Endothelial cell (in vitro differentiated cells): Measurements from ENCODE around the gene THNSL1. TPM values are rescaled to one million over a fixed set of nuclear protein-coding genes. Genes with fewer than 3 reads are reported as not detected.
"Not testable (repeated sequence)": the region's sequence is repeated elsewhere in the genome, so short reads cannot be mapped to it uniquely, and the experiment has no call there.

ENCODE experiments used
- DNase-seq: peaks from one replicate; pipeline ENCODE4 v3.0.0; 2021; ENCODE audit warnings: low spot score
- H3K27ac Mint-ChIP-seq: one replicate; pipeline ENCODE4 v1.8.0; 2021; ENCODE audit warnings: mixed read lengths, inconsistent platforms; ENCODE audit not compliant: unreplicated experiment
- H3K27me3 Mint-ChIP-seq: one replicate; pipeline ENCODE4 v1.8.0; 2021; ENCODE audit warnings: mild to moderate bottlenecking, moderate library complexity, mixed read lengths, inconsistent platforms; ENCODE audit not compliant: unreplicated experiment
- H3K36me3 Mint-ChIP-seq: one replicate; pipeline ENCODE4 v1.8.0; 2021; ENCODE audit warnings: mild to moderate bottlenecking, low read depth, mixed read lengths, inconsistent platforms; ENCODE audit not compliant: unreplicated experiment
- H3K4me1 Mint-ChIP-seq: one replicate; pipeline ENCODE4 v1.8.0; 2021; ENCODE audit warnings: mild to moderate bottlenecking, mixed read lengths, inconsistent platforms; ENCODE audit not compliant: unreplicated experiment
- H3K4me3 Mint-ChIP-seq: one replicate; pipeline ENCODE4 v1.8.0; 2021; ENCODE audit warnings: mild to moderate bottlenecking, mixed read lengths, inconsistent platforms; ENCODE audit not compliant: unreplicated experiment
- H3K9me3 Mint-ChIP-seq: one replicate; pipeline ENCODE4 v1.8.0; 2021; ENCODE audit warnings: mixed read lengths, inconsistent platforms; ENCODE audit not compliant: unreplicated experiment
- long read RNA-seq: library from polyadenylated mRNA; unstranded; transcript quantifications from one replicate; pipeline ENCODE4 v2.0.0, GENCODE V29; 2020; ENCODE audit not compliant: unreplicated experiment
- total RNA-seq: library from RNA; stranded (reverse); fragmentation: NEBNext Ultra II Directional; extraction: Animal tissue kit (Norgen Biotek cat#: 25700); gene quantifications from one replicate; pipeline ENCODE4 v1.2.1, GENCODE V29; 2021; ENCODE audit not compliant: unreplicated experiment
- TF ChIP-seq, protein P1 (sequence below): fragments of 200-600 bp; sonication (generic); IDR thresholded peaks from one replicate; pipeline ENCODE4 v1.5.0; 2021; ENCODE audit warnings: antibody characterized with exemption; ENCODE audit not compliant: unreplicated experiment

Gene THNSL1, protein sequence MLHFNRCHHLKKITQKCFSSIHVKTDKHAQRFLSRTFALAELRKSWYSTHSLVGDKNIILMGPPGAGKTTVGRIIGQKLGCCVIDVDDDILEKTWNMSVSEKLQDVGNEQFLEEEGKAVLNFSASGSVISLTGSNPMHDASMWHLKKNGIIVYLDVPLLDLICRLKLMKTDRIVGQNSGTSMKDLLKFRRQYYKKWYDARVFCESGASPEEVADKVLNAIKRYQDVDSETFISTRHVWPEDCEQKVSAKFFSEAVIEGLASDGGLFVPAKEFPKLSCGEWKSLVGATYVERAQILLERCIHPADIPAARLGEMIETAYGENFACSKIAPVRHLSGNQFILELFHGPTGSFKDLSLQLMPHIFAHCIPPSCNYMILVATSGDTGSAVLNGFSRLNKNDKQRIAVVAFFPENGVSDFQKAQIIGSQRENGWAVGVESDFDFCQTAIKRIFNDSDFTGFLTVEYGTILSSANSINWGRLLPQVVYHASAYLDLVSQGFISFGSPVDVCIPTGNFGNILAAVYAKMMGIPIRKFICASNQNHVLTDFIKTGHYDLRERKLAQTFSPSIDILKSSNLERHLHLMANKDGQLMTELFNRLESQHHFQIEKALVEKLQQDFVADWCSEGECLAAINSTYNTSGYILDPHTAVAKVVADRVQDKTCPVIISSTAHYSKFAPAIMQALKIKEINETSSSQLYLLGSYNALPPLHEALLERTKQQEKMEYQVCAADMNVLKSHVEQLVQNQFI
- total RNA-seq = 3.6 TPM
- long read RNA-seq, transcript THNSL1-201 (3 exons, 3,691 nt) = major isoform, 6 of 7 reads
- long read RNA-seq, partial matches to known transcripts = 0 of 7 reads
- long read RNA-seq, other reads (novel, unspliced or antisense) = 1 of 7 reads

DNA sequence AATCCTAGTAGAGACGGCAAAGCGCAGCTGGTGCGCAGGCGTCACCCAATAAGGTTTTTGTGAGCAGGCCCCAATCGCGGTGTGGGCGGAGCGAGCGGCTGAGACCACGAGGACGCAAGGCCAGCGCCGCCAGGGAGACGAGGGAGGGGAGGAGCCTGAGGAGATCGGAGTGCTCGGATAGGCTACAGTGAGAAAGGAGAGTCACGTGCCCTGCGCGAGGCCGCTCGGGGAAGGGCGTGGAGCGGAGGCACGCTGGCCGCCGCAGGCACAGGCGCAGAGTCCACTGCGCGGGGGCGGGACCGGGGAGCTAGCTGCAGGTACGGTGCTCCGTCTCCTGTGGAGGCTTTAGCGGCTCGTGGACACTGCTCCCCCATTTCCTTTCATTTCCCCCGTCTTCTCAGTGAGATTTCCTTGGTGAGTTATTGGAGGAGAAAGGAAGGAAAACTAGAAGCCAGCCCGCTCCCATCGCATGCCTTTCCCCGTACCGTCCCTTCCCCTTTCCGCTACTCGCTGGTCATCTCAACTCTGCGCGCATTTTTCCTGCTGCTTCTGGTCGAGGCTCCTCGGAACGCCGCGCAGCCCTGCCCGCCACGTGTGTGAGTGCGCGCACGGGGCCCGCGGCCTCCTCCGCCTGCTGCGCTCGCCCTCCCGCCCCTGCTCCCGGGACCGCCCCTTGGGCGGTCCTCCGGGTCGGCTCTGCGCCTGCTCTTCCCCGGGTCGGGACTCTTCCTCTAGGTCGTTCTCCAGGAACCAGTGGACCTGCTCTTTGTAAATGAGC, at the start of gene THNSL1:
Gene THNSL1 (plus strand): TSS at position 237 of the 778 bp plus-strand sequence. CDS start 6,612 bp downstream, outside the sequence.
- peaks cover 8% of the 10 kb centered on the region for H3K27me3 Mint-ChIP-seq
- peaks cover 7% of the 10 kb centered on the region for H3K4me1 Mint-ChIP-seq
- H3K27ac Mint-ChIP-seq = peak within 1 kb of the TSS; percentile 98
- DNase-seq = peak; percentile 94
- TF ChIP-seq, protein P1, sequence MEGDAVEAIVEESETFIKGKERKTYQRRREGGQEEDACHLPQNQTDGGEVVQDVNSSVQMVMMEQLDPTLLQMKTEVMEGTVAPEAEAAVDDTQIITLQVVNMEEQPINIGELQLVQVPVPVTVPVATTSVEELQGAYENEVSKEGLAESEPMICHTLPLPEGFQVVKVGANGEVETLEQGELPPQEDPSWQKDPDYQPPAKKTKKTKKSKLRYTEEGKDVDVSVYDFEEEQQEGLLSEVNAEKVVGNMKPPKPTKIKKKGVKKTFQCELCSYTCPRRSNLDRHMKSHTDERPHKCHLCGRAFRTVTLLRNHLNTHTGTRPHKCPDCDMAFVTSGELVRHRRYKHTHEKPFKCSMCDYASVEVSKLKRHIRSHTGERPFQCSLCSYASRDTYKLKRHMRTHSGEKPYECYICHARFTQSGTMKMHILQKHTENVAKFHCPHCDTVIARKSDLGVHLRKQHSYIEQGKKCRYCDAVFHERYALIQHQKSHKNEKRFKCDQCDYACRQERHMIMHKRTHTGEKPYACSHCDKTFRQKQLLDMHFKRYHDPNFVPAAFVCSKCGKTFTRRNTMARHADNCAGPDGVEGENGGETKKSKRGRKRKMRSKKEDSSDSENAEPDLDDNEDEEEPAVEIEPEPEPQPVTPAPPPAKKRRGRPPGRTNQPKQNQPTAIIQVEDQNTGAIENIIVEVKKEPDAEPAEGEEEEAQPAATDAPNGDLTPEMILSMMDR = no peak
- peak within 1 kb of the TSS; percentile 91 for H3K4me3 Mint-ChIP-seq
- H3K9me3 Mint-ChIP-seq = no peaks in the 10 kb centered on the region
- no peaks in the 10 kb centered on the region for H3K36me3 Mint-ChIP-seq

DNA sequence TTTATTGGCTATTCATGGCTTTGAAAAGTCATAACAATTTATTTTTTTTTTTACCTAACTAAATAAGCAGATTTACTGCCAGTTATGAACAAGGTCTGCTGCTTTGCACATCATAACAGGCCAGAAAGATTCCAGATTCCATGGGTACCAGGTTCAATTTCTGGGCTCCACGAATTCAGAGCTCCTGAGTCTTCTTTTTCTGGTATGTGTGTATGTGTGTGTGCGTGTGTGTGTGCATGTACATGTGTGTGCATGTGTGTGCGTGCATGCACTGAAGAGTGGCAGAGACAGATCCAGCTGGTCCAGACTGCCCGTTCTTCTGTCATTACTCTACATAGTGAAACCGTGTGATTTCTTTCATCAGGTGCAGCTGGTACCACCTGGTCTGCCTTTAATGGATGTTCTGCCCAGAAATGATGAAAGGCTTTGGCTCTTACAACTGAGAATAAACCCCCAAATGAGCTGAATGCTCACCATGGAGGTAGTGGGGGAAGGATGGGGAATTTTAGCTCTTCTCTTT, 49.4 kb upstream of the THNSL1 start:
- TF ChIP-seq, protein P1 = no peak
- no peaks in the 10 kb centered on the region for H3K4me1 Mint-ChIP-seq

DNA sequence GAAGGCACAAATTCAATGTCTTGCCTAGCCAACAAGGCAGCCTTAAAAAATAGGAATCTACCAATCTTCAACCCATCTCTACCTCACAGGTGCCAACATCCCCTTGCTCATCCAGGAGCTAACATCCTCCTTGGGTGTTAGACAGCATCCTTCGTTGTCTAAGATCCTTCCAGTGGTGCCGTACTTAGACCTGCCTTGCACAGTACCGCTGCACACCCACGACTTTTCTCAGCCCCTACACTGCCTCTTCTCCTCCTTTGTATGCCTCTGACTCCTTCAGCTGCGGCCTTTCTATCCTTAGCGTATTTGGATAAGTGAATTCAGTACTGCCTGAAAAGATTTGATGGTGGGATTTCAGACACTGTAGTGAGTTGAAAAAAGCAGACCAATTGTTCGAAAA, 48.1 kb upstream of the THNSL1 start:
- DNase-seq = no peak
- TF ChIP-seq, protein P1 = no peak
- H3K4me3 Mint-ChIP-seq = no peak overlapping the region
- H3K4me1 Mint-ChIP-seq = no peaks in the 10 kb centered on the region
- H3K27me3 Mint-ChIP-seq = no peaks in the 10 kb centered on the region
- H3K9me3 Mint-ChIP-seq = no peaks in the 10 kb centered on the region
- H3K27ac Mint-ChIP-seq = no peak overlapping the region
- H3K36me3 Mint-ChIP-seq = no peaks in the 10 kb centered on the region

More for the DNA sequence above, 49.4 kb upstream of the THNSL1 start:
- Mint-ChIP-seq H3K27ac (no peak overlapping the region), H3K4me3 (no peak overlapping the region), H3K36me3 (no peaks in the 10 kb centered on the region), H3K9me3 (no peaks in the 10 kb centered on the region), H3K27me3 (no peaks in the 10 kb centered on the region)
- no peak for DNase-seq

DNA sequence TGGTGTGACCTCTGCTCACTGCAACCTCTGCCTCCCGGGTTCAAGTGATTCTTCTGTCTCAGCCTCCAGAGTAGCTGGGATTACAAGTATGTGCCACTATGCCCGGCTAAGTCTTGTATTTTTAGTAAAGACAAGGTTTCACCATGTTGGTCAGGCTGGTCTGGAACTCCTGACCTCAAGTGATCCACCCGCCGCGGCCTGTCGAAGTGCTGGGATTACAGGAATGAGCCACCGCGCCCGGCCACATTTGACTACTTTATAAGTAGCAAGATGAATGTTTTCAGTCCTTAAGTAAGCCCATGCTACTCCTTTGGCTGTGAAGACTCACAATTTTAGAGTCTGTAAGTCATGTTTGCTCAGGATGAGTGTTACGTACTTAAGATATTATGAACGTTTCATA, 47.5 kb upstream of the THNSL1 start:
- H3K4me1 Mint-ChIP-seq, H3K27me3 Mint-ChIP-seq, H3K36me3 Mint-ChIP-seq, H3K27ac Mint-ChIP-seq, DNase-seq, H3K9me3 Mint-ChIP-seq, H3K4me3 Mint-ChIP-seq: not testable (repeated sequence)

DNA sequence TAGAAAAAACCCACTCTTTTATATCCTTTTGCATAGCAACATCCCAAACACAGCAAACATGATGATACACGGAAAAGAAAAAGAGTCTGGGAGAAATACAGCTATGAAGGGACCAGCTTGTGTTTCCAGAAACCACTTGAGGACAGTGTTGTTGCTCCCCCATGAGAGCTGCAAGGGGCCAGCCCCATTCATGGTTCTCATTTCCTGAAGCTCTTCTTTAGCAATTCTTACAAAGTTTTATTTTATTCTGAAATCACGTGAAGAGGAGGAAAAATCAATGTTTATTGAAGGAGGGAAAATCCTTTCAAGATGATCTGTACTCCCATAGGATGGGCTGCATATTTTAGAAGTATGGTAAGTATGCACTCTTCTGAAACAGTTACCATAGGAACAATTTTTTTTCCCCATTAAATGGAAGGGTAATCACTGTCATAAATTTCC, 46.6 kb upstream of the THNSL1 start:
- H3K4me1 Mint-ChIP-seq = no peaks in the 10 kb centered on the region
- no peaks in the 10 kb centered on the region for H3K27me3 Mint-ChIP-seq
- no peak overlapping the region for H3K4me3 Mint-ChIP-seq
- H3K9me3 Mint-ChIP-seq = no peaks in the 10 kb centered on the region
- DNase-seq = no peak
- no peaks in the 10 kb centered on the region for H3K36me3 Mint-ChIP-seq
- TF ChIP-seq, protein P1 = no peak
- no peak overlapping the region for H3K27ac Mint-ChIP-seq
